ENCODE data around the gene DAB2IP.

Gene DAB2IP

DNA sequence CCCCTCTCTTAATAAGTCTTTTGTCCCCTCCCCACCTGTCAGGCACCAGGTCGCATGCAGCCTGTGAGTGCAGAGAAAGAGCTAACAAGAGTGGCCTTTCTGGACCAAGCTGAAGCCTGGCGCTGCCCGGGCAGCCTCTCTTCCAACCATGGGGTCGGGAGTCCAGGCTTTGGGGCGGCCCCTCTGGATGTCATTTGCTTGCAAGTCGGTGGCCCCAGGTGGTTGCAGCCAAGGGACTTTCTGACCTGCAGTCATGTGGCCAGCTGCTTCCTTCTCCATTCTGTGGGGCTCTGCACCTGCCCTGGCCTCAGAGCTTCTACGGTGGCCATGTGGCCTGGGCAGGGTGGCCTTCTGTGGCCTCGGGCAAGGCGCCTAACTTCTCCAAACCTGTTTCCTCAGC is 159.7 kb downstream of the DAB2IP start:
- Histone ChIP-seq H2AFZ (ENCODE audit: low read length) (no peak overlapping the region), H3F3A (ENCODE audit: low read depth) (no peaks in the 10 kb centered on the region), H3K9me2 (replicated peaks; ENCODE audit: low read depth, low read length) (no peaks in the 10 kb centered on the region), H3K36me3 (ENCODE audit: insufficient read depth, low read length) (no peaks in the 10 kb centered on the region), H4K20me1 (ENCODE audit: insufficient read depth, low read length, poor library complexity, severe bottlenecking) (no peaks in the 10 kb centered on the region), H3K79me2 (ENCODE audit: insufficient read depth, low read length) (no peaks in the 10 kb centered on the region), H3K9ac (ENCODE audit: low read depth, low read length, poor library complexity, severe bottlenecking) (no peak overlapping the region), H3K4me3 (ENCODE audit: low read length, poor library complexity, severe bottlenecking) (no peak overlapping the region), H3K4me1 (ENCODE audit: insufficient read depth, low read length, poor library complexity, severe bottlenecking) (no peaks in the 10 kb centered on the region), H3K9me3 (ENCODE audit: insufficient read depth, low read depth, low read length) (no peaks in the 10 kb centered on the region), H3K4me2 (ENCODE audit: low read depth, low read length, poor library complexity, severe bottlenecking) (no peak overlapping the region), H3K27me3 (ENCODE audit: insufficient read depth, low read length, poor library complexity, severe bottlenecking) (no peaks in the 10 kb centered on the region)
- TF ChIP-seq, protein P1, sequence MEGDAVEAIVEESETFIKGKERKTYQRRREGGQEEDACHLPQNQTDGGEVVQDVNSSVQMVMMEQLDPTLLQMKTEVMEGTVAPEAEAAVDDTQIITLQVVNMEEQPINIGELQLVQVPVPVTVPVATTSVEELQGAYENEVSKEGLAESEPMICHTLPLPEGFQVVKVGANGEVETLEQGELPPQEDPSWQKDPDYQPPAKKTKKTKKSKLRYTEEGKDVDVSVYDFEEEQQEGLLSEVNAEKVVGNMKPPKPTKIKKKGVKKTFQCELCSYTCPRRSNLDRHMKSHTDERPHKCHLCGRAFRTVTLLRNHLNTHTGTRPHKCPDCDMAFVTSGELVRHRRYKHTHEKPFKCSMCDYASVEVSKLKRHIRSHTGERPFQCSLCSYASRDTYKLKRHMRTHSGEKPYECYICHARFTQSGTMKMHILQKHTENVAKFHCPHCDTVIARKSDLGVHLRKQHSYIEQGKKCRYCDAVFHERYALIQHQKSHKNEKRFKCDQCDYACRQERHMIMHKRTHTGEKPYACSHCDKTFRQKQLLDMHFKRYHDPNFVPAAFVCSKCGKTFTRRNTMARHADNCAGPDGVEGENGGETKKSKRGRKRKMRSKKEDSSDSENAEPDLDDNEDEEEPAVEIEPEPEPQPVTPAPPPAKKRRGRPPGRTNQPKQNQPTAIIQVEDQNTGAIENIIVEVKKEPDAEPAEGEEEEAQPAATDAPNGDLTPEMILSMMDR (conservative IDR thresholded peaks at IDR 0.05; ENCODE audit: low read length): no peak
- TF ChIP-seq EZH2phosphoT487 (IDR thresholded peaks at IDR 0.05; ENCODE audit: borderline replicate concordance): no peak

DNA sequence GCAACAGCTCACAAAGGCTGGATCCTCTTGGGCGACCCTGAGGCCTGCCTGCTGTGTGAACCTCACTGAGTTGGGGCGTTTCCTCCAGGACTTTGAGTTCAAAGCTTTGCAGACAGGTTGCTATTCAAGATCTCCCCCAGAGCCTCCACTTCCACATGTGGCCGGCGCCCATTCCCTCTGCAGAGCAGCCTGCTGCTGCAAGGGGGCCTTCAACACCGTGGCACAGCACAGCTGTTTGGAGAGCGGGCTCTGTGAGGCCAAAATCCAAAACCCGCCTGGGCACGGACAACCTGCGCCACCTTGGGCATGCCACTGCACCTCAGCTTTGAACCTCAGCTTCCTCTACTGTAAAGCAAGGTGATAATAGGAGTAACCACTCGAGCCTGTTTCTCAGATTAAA is 160.3 kb downstream of the DAB2IP start:
- Histone ChIP-seq H3K9ac (ENCODE audit: low read depth, low read length, poor library complexity, severe bottlenecking) (no peak overlapping the region), H3K4me1 (ENCODE audit: insufficient read depth, low read length, poor library complexity, severe bottlenecking) (no peaks in the 10 kb centered on the region), H3F3A (ENCODE audit: low read depth) (no peaks in the 10 kb centered on the region), H3K27me3 (ENCODE audit: insufficient read depth, low read length, poor library complexity, severe bottlenecking) (no peaks in the 10 kb centered on the region), H3K4me3 (ENCODE audit: low read length, poor library complexity, severe bottlenecking) (no peak overlapping the region), H3K4me2 (ENCODE audit: low read depth, low read length, poor library complexity, severe bottlenecking) (no peak overlapping the region), H3K9me3 (ENCODE audit: insufficient read depth, low read depth, low read length) (no peaks in the 10 kb centered on the region), H4K20me1 (ENCODE audit: insufficient read depth, low read length, poor library complexity, severe bottlenecking) (no peaks in the 10 kb centered on the region), H3K36me3 (ENCODE audit: insufficient read depth, low read length) (no peaks in the 10 kb centered on the region), H3K79me2 (ENCODE audit: insufficient read depth, low read length) (no peaks in the 10 kb centered on the region), H2AFZ (ENCODE audit: low read length) (no peak overlapping the region), H3K9me2 (replicated peaks; ENCODE audit: low read depth, low read length) (no peaks in the 10 kb centered on the region)
- TF ChIP-seq, protein P1 (conservative IDR thresholded peaks at IDR 0.05; ENCODE audit: low read length): no peak
- no peak for TF ChIP-seq EZH2phosphoT487 (IDR thresholded peaks at IDR 0.05; ENCODE audit: borderline replicate concordance)

- Histone ChIP-seq H3K4me2 (ENCODE audit: low read depth, low read length, poor library complexity, severe bottlenecking) (no peak overlapping the region), H3K9ac (ENCODE audit: low read depth, low read length, poor library complexity, severe bottlenecking) (no peak overlapping the region)
Measured at GRCh38 chr9:121812159-121812735, 160.8 kb downstream of the DAB2IP start.

More at GRCh38 chr9:121812159-121812735, 160.8 kb downstream of the DAB2IP start:
- TF ChIP-seq, protein P1 (conservative IDR thresholded peaks at IDR 0.05; ENCODE audit: low read length): no peak
- TF ChIP-seq EZH2phosphoT487 (IDR thresholded peaks at IDR 0.05; ENCODE audit: borderline replicate concordance): no peak
- Histone ChIP-seq H3F3A (ENCODE audit: low read depth) (no peaks in the 10 kb centered on the region), H2AFZ (ENCODE audit: low read length) (no peak overlapping the region), H4K20me1 (ENCODE audit: insufficient read depth, low read length, poor library complexity, severe bottlenecking) (no peaks in the 10 kb centered on the region), H3K27me3 (ENCODE audit: insufficient read depth, low read length, poor library complexity, severe bottlenecking) (no peaks in the 10 kb centered on the region), H3K79me2 (ENCODE audit: insufficient read depth, low read length) (no peaks in the 10 kb centered on the region), H3K9me3 (ENCODE audit: insufficient read depth, low read depth, low read length) (no peaks in the 10 kb centered on the region), H3K4me1 (ENCODE audit: insufficient read depth, low read length, poor library complexity, severe bottlenecking) (no peaks in the 10 kb centered on the region), H3K4me3 (ENCODE audit: low read length, poor library complexity, severe bottlenecking) (no peak overlapping the region), H3K36me3 (ENCODE audit: insufficient read depth, low read length) (no peaks in the 10 kb centered on the region), H3K9me2 (replicated peaks; ENCODE audit: low read depth, low read length) (no peaks in the 10 kb centered on the region)
